ENCODE measurements around the gene FKBP14.
"Not testable (repeated sequence)": the region's sequence is repeated elsewhere in the genome, so short reads cannot be mapped to it uniquely, and the experiment has no call there.

The FKBP14 gene

DNA sequence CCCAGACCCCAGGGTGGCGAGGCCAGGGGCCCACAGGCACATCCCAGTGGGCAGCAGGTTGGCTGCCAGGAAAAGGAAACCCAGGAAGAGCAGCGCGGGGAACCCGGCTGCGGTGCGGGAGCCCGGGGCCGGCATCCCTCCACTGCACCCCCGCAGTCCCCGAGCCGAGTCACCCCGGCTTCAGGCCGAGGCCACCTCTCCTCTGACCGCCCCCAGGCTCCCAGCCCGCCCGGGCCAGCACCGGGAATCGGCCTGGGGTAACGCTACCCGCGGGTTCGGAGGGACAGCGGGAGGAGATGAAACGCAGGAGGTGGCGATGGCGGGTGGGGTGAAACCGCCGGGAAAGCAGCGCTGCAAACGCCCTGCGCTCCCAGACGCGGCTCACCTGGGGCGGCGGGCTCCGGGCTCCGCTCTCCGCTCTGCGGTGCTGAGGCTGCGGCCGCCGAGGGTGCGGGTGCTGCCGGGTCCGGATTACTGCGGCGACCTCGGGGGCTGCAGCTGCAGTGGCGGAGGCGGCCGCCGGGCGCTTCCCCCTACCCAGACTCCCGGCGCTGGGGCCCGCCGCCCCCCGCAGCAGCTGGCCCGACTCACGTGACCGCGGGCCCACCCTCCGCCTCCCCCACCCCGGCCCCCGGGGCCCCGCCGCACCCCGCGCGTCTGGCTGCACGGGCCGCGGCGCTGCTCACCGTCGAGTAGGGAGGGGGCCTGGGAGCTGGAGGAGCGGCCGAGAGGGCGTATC lies 37.1 kb downstream of the FKBP14 start, which contains the start of gene SCRN1:
TSS of gene SCRN1 (minus strand) at position 545 of the 739 bp plus-strand sequence. CDS start 20,734 bp downstream, outside the sequence.
- peak; percentile 2 for DNase-seq (ENCODE audit: low read depth)

DNA sequence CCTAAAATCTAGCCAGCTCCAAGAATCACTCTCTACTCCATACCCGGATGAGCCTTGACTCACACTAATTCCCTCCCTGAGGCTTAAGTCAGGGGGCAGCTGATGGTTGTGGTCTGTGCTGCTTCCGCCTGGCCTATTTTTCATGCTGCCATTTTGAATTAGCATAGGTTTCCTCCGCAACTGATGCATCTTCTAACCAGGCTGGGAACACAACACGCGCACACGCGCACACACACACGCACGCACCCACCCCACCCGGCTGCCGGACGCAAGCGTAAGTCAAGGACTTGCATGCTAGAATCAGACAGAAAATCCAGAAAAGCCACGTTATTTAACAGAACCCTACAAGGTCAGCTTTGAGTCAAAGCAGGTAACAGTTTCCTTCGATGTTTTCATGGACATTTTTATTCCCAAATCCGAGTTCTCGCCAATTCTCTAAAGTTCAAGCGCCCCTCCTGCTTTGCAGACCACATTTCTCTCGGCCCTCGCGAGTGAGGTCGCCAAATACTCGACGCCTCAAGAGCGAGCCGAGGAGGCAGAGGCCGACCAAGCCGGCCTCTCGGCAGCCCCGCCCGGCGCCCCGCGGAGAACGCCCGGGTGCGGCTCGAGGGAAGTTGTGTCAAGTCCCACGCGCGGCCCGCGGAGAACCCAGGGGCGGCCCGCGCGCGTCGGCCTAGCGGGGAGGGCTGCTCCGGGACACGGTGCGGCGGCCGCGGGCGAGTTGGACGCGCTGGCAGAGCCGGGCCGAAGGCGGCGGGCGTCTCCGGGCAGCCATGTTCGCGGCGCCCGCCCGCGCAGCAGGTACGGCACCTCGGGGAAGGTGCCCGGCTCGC lies 37.9 kb downstream of the FKBP14 start:
- DNase-seq (ENCODE audit: low read depth) = peak; percentile 5

GRCh38 chr7:29987811-29988317 lies 38.6 kb downstream of the FKBP14 start:
- DNase-seq (ENCODE audit: low read depth) = peak; percentile 43

DNA sequence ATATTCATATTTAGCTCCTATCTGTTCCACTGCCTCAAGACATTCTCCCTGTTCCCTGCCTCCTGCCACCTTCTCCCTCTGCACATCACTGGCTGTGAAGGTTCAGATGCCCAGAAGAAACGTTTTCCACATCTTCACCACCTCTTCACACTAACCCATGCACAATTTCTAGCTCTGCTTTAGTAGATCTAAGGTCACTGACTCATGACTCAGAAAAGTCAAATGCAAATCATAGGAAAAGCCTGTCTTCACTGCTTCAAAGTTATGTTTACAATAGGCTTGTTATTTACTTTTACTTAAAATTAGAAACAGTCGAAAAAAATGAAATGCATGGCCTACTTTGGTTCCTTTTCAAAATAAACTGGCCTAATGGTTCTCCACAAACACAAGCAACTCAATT lies 39.4 kb downstream of the FKBP14 start:
- peak; percentile 8 for DNase-seq (ENCODE audit: low read depth)

DNA sequence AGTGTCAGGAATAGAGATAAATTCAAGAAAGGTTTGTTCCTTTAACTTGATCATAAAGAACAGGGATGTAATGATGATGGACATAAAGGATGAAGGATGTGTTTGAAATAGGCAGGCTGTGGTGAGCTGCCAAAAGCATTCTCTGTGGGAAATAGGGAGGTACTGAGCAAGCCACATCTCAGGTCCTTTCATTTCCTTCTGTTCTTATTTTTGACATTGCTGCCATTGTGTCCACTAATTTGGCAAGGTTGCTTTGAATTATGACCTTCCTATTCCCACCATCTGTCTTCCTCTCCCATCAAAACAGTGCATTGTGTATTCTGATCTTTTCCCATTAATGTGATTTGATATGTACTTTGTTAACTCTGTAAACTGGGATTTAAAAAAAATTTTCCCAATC lies 46.4 kb downstream of the FKBP14 start:
- no peak for DNase-seq (ENCODE audit: low read depth)

DNA sequence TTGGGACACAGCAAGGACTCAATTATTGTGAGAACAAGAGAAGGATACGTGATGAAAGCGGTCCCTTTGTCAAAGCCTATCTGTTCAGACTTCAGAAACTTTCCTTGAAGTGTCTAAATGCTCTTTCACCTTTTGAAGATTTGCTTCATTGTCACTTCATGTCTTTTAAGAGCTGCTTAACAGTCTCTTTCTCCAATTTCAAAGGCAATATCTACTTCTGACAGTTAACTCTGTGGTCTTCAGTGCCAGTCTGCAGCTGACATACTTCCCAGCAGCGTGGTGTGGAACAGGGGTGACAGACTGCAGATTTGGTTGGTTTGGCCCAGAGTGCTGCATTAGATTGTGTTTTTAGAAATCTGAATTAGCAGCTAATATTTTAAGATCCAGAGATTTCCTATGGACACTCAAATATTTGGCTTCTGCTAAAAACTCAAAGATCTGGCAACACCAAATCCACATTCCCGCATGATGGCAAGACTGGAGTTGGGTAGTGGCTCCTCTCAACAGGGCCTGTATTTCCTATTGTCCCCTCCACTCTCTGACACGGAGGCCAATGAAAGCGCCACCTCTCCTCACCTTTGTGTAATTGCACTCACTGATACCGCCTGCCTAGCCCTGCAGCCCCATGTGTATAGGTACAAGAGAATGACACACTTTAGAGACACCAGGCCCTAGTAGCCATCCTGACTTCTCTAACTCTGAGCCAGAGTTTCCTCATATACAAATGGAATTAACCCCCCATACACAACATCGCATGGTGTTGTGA lies 48.4 kb downstream of the FKBP14 start:
- DNase-seq (ENCODE audit: low read depth) = no peak

DNA sequence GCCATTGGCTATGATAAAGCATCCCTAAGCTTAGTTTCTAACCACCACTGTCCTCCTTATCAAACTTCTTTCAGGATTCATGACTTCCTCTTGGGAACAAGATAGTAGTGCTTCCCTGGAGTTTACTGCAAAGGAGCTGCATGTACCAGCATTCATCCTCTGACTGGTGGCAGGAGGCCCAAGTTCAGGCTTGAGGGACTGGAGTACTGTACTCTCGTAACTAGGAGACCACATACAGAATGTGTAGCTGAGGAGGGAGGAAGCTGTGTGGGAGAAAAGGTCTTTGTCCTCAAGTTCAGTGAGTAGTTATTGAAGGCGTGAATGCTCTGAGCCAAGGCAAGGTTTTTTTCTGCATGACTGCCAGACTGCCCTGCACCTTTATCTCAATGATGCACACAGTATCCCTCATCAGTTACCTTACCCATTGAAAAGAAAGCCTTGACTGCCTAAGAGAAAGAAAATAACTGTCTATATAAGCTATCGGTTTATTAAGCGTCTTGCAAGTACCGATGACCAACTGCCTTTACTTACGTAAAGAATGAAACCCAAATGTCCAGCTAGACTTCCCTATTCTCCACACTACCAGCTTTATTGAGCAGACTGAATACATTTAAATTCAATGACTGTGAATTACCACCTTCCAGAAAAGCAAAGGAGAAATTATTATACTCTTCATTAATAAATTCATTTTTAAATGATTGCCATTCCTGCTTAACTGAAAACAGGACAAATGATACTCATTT lies 49.7 kb downstream of the FKBP14 start:
- DNase-seq (ENCODE audit: low read depth) = no peak

DNA sequence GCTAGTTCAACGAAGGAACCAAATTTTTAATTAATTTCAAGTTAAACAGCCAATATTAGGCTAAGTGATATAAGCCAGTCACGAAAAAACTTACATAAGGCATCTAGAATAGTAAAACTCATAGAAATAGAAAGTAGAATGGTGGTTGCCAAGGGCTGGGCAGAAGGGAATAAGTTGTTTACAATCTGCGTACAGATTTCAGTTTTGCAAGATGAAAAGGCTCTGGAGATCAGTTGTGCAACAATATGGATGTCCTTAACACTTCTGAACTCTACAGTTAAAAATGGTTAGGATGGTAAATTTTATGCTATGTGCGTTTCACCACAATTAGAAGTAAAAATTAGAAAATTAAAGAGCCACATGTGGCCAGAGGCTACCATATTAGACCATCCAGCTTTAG lies 50.2 kb downstream of the FKBP14 start:
- peak; percentile 11 for DNase-seq (ENCODE audit: low read depth)

DNA sequence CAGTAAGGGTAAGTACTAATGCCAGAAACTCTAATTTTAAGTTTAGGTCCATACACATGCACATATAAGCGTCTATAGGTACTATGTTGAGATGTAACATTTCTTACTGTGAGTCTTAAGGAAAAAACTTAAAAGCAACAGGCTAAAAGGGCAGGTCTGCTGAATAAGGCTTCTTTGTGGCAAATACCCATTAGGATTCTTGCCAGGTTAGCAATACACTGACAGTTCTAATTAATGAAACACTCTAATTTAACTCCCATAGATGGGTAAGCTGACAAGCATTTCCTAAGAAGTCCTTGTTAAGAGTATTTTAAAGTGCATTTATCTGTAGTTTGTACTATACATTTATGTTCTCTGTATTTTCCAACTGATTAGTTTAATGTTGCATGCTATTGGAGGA lies 50.9 kb downstream of the FKBP14 start:
- no peak for DNase-seq (ENCODE audit: low read depth)

DNA sequence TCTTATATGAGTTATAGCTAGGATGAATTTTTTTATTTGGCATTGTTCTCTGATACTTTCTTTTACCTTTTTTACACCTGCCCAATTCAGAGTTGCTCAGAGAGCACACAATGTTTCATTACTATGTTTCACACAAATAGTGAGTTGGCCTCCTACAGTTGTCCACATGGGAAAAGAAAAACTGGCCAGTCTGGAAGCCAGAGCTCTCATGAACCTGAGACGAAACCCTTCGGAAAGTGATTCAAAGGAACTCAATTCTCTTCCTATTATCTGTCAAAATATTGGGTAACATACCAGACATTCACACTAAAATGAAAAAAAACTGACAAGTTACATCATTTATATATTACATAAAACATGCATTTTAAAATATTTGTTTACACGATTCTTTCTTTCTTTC lies 52.2 kb downstream of the FKBP14 start:
- DNase-seq (ENCODE audit: low read depth) = no peak

- no peak for DNase-seq (ENCODE audit: low read depth)
Observed at GRCh38 chr7:29972315-29972669, 54.2 kb downstream of the FKBP14 start.

DNA sequence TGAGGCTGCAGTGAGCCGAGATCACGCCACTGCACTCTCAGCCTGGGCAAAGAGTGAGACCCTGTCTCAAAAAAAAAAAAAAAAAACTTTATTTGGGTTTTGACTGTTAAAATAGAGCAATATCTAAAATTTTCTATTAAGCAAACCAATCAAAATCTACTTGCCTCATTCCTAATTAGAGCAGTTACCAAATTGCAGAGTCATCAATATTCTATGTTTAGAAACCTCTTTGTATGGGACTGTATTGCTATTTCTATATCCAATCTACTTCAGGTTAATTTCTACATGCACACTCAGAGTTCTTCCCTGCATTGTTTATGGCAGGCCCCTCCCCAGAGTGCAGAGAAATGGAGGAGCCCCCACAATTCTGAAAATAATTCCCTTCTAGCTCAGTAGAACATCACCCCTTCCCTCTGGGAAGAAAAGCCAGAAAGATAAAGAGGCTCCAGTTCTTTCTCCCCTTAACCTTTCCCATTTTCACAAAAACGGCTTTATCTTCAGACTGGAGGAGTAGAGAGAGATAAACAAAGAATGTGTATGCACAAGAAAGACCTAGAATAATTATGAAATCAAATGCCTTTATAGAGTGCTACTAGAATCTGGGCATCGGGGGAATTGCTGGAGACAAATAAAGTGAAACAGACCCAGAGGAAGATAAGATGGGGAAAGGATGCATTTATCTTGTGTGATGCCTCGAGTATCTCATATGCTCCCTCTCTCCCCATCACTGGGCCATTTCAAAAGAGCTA lies 54.8 kb downstream of the FKBP14 start:
- no peak for DNase-seq (ENCODE audit: low read depth)

GRCh38 chr7:29970158-29970557 lies 56.3 kb downstream of the FKBP14 start:
- DNase-seq (ENCODE audit: low read depth) = no peak

- DNase-seq (ENCODE audit: low read depth) = no peak
Observed at GRCh38 chr7:29969738-29970137, 56.8 kb downstream of the FKBP14 start.

DNA sequence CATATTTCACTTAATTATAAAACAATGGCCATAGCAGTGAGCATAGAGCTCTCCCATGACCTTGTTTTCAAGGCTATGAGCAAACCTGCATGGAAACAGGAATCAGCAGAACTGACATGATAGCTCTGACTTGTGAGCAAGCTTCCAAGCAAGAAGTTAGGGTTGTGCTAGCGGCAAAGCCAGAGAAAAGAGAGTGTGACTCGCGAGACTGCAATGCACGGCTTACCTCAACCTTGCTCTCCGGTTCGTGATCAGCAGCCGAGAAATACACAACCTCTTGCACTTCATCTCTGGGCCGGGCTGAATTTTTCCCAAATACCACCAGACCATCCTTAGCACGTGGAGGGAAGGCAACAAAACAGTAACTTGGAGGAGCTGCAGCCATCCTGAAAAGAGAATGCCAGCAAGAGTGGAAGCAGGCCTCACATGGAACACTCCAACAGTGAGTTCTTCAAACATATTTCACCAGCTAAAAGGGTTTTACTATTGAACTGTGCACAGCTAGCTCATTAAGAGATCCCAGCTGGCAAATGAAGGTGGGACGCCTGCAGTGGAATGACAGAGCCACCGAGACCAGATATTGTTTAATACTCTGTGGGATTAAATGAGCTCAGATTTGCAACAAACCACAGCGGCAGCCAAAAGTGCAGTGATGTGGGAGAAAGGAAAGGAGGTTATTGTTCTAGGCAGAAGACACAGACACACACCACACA lies 57.7 kb downstream of the FKBP14 start:
- no peak for DNase-seq (ENCODE audit: low read depth)

GRCh38 chr7:29965030-29965429 lies 61.5 kb downstream of the FKBP14 start:
- DNase-seq (ENCODE audit: low read depth) = no peak

DNA sequence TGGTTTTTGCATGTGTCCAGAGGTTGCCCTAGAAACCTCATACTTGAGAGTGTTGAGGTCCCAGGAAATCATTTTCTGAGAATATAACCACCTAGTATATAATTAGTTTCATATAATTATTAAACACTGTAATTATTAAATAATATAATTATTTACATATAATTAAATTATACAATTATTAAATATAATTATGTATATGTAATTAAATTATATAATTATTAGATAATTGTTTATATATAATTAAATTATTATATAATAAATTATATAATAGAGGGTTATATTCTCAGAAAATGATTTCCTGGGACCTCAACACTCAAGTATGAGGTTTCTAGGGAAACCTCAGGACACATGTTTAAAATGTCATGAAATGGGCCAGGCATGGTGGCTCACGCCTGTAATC lies 64.5 kb downstream of the FKBP14 start:
- DNase-seq (ENCODE audit: low read depth) = no peak

DNA sequence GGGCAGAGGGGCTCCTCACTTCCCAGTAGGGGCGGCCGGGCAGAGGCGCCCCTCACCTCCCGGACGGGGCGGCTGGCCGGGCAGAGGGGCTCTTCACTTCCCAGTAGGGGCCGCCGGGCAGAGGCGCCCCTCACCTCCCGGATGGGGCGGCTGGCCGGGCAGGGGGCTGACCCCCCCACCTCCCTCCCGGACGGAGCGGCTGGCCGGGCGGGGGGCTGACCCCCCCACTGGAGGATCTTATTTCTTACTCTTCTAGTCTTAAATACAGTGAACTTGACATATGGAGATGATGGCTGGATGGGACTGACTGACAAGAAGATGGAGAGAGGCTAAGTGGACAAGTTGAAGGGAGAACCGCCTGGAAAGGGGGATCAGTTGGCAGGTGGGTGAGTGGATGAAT lies 64.9 kb downstream of the FKBP14 start:
- not testable (repeated sequence) for DNase-seq (ENCODE audit: low read depth)
